Pancreas (tissue), 10 donors: ENCODE measurements around the gene ZNF544. TPM values are rescaled to one million over a fixed set of nuclear protein-coding genes. Genes with fewer than 3 reads are reported as not detected.
"Not testable (repeated sequence)": the region's sequence is repeated elsewhere in the genome, so short reads cannot be mapped to it uniquely, and the experiment has no call there.

Experiments
- ATAC-seq, 4 donors: fragments of 200-7000 bp; cut with Tn5 transposase; one replicate each; pipeline versions ENCODE4 v1.8.0 to v1.9.1; 2020; ENCODE audit warnings: mild to moderate bottlenecking in 4 of 4, moderate library complexity in 4 of 4
- DNase-seq, 6 donors: peaks; one replicate each; pipeline ENCODE4 v3.0.0-alpha.2; 2020
- FAIRE-seq: peaks from 2 replicates; lab custom pipeline; 2012; peaks lifted over from hg19 to GRCh38; lab: Jason Lieb, UNC
- H3K27ac ChIP-seq, 4 donors: fragments of 200-600 bp; sonication (generic); 1 replicate in 3 of 4; 2 replicates in 1 of 4; pipeline versions ENCODE4 v1.5.0 to v1.8.0; 2020
- H3K27me3 ChIP-seq, 4 donors: fragments of 200-600 bp; one replicate each; pipeline ENCODE4 v1.8.0; 2021
- H3K36me3 ChIP-seq, 3 donors: fragments of 200-600 bp; sonication (generic) in 1 of 3; one replicate each; pipeline versions ENCODE4 v1.5.0 to v1.8.0; 2020 to 2021
- H3K4me1 ChIP-seq, 3 donors: fragments of 200-600 bp; one replicate each; pipeline ENCODE4 v1.8.0; 2021
- H3K4me3 ChIP-seq, 4 donors: fragments of 200-600 bp; sonication (generic) in 2 of 4; one replicate each; pipeline versions ENCODE4 v1.5.0 to v1.8.0; 2020 to 2021
- H3K9me3 ChIP-seq, 4 donors: fragments of 200-600 bp; one replicate each; pipeline ENCODE4 v1.8.0; 2021
- WGBS, 2 donors: extraction: QIAGEN DNeasy Blood & Tissue Kit; methylation state at CpG; one replicate each; pipeline ENCODE4 v1.1.7; 2013; 5-methylcytosine and 5-hydroxymethylcytosine counted together
- intact Hi-C, 3 donors: fragments of 100-400 bp; cut with DNase I; formaldehyde crosslinking; loops; one replicate each; pipeline versions ENCODE4 v1.11.1 to v1.14.2; 2022
- polyA plus RNA-seq, 2 donors: library from polyadenylated mRNA; stranded (reverse); fragments of 200-250 nt; gene quantifications; one replicate each; pipeline ENCODE4 v1.2.3, GENCODE V29; 2013
- total RNA-seq, 6 donors: library from RNA; stranded (reverse); fragmentation: NEBNext Ultra II Directional in 4 of 6; extraction: Animal tissue kit (Norgen Biotek cat#: 25700) in 4 of 6; gene quantifications; one replicate each; pipeline versions ENCODE4 v1.2.1 to v1.2.4, GENCODE V29; 2021 to 2023
- TF ChIP-seq, protein P1 (sequence below), 4 donors: fragments of 200-600 bp; sonication (generic) in 3 of 4; IDR thresholded peaks; one replicate each; pipeline versions ENCODE4 v1.5.0 to v1.8.0; 2021; ENCODE audit warnings: antibody characterized with exemption in 4 of 4
- donor health status: healthy with polysubstance abuse.
- donor health status: DM: no; HTN: no; CAD: no; lungs with moderate emphysema.
- donor health status: DM: no; HTN: no; CAD: no.
- donor health status: control.
- donor health status: control.
- donor health status: Bipolar disorder and iron deficiency.
- donor health status: DM: yes; HTN: yes; CAD: no.
- donor health status: DM: no; HTN: no; CAD: no.
- donor health status: DM: no; HTN: no; CAD: no.
- donor health status: DM: yes; HTN: yes; CAD: no.

Gene ZNF544
- total and polyA plus RNA-seq, 8 donors = 6.5 to 15.8 (median 9.7) TPM

DNA sequence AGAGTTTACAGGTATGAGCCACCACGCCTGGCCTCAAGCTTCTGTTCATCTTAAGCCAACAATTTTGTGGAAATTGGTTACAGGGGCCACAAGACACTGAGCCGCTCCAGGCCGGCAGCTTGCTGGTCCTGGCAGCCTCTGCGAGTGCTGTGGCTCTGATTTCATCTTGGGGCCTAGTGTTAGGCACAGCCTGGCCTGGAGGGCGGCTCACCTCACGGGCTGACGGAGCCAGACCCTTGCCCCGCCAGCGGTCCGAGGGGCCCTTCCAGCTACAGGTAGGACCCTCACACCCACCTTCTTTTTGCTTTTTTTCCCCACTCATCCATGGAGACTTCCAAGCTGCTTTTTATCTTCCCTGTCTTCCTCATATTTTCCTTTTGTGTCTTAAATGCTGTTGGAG lies 8.6 kb downstream of the ZNF544 start:
- peaks cover 0 to 5% (median 0%) of the 10 kb centered on the region in 4 donors for H3K9me3 ChIP-seq
- intact Hi-C loops = no loop called here
- no peak overlapping the region for H3K27ac ChIP-seq
- DNase-seq (no peak), ATAC-seq (no peak), FAIRE-seq (no peak)
- no peaks in the 10 kb centered on the region for H3K4me1 ChIP-seq
- H3K36me3 ChIP-seq = peaks cover 6 to 38% (median 26%) of the 10 kb centered on the region in 3 donors
- 99 to 100% methylated on average over 10 of the region's 10 CpGs for WGBS, 2 donors
- TF ChIP-seq, protein P1, sequence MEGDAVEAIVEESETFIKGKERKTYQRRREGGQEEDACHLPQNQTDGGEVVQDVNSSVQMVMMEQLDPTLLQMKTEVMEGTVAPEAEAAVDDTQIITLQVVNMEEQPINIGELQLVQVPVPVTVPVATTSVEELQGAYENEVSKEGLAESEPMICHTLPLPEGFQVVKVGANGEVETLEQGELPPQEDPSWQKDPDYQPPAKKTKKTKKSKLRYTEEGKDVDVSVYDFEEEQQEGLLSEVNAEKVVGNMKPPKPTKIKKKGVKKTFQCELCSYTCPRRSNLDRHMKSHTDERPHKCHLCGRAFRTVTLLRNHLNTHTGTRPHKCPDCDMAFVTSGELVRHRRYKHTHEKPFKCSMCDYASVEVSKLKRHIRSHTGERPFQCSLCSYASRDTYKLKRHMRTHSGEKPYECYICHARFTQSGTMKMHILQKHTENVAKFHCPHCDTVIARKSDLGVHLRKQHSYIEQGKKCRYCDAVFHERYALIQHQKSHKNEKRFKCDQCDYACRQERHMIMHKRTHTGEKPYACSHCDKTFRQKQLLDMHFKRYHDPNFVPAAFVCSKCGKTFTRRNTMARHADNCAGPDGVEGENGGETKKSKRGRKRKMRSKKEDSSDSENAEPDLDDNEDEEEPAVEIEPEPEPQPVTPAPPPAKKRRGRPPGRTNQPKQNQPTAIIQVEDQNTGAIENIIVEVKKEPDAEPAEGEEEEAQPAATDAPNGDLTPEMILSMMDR (IDR thresholded peaks at IDR 0.05) = no peak
- H3K4me3 ChIP-seq = no peak overlapping the region
- no peaks in the 10 kb centered on the region for H3K27me3 ChIP-seq

DNA sequence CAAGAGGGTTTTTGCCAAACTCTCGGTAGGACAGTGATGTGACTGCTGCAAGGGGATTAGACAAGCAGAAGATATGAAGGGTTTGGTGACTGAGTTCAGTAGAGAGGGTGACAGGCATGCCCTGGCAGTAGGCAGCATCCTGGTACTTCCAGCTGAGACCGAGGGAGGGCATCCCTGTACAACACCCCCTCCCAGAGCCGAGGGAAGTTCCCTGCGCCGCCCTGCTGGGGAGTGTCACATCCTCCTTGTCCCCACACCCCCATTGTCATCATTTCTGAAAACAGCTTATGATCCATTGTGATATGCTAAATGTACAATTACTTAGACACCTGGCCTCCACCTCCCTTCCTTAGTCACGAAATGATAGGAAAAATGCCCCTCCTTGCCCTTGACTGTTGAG lies 14.6 kb downstream of the ZNF544 start:
- H3K36me3 ChIP-seq = peaks cover 22 to 54% (median 51%) of the 10 kb centered on the region in 3 donors
- no peaks in the 10 kb centered on the region for H3K27me3 ChIP-seq
- 97% methylated on average over 6 of the region's 6 CpGs for WGBS, 2 donors
- DNase-seq = no peak
- no peak for ATAC-seq
- no peak for FAIRE-seq
- H3K27ac ChIP-seq = no peak overlapping the region
- intact Hi-C loops = no loop called here
- peaks cover 0 to 7% (median 0%) of the 10 kb centered on the region in 4 donors for H3K9me3 ChIP-seq
- TF ChIP-seq, protein P1 (IDR thresholded peaks at IDR 0.05) = no peak
- H3K4me3 ChIP-seq = no peak overlapping the region
- H3K4me1 ChIP-seq = no peaks in the 10 kb centered on the region

DNA sequence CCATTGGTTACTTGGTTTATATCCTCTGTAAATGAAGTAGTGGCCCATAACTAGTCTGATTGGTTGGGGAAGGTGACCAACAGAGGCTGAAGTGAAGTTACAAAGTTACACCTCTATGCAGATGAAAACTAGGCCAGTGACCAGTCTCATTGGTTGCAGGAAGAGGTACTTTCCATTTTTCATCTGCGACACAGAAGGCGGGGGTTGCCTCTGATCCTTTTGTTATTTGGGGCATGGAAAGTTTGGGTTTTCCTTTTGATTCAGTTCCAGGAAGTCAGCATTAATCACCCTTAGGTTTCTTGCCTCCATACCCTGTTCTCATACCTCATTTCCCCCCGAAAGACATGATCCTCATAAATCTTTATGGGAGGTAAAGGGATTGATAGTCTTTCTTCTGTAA lies 20.2 kb downstream of the ZNF544 start:
- H3K27ac ChIP-seq = no peak overlapping the region
- H3K9me3 ChIP-seq = peaks cover 0 to 15% (median 3%) of the 10 kb centered on the region in 4 donors
- TF ChIP-seq, protein P1 (IDR thresholded peaks at IDR 0.05) = no peak
- H3K4me3 ChIP-seq = no peak overlapping the region
- no peak for DNase-seq
- no peak for FAIRE-seq
- H3K4me1 ChIP-seq = no peaks in the 10 kb centered on the region
- H3K36me3 ChIP-seq = peaks cover 19 to 94% (median 45%) of the 10 kb centered on the region in 3 donors
- H3K27me3 ChIP-seq = no peaks in the 10 kb centered on the region
- ATAC-seq = no peak
- intact Hi-C loops = no loop called here
- 95 to 98% methylated on average over 3 of the region's 3 CpGs for WGBS, 2 donors

DNA sequence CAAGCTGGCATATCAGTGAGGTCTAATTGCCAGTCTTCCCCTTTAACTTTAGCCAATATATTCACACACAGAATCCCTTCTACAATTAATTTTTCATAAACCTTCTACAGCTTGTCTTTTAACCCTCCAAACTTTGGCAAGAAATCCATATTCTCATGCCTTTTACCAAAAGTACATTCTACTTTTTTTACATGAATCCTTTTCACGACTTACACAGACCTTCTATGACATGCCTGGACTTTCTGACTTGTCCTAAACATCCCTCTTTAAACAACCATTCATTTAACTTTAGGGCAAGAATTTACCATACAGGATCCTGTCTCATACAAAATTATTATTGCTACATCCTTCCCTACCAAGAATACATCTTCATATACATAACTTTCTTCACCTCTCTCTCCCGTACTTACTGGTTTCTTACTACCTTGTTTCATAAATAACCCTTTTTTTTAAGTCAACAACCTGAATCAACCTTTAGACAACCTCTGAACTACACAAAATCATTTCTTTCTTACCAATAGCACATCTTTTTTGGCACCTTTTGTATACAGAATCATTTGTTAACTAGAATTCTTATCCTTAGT lies 23.5 kb downstream of the ZNF544 start:
- H3K27me3 ChIP-seq = no peaks in the 10 kb centered on the region
- H3K36me3 ChIP-seq = peaks cover 0 to 89% (median 13%) of the 10 kb centered on the region in 3 donors
- 97 to 98% methylated on average over 2 of the region's 2 CpGs for whole genome bisulfite sequencing, 2 donors
- TF ChIP-seq, protein P1 (IDR thresholded peaks at IDR 0.05) = no peak
- DNase-seq (no peak), ATAC-seq (no peak), FAIRE-seq (no peak)
- H3K4me1 ChIP-seq = no peaks in the 10 kb centered on the region
- peaks cover 0 to 13% (median 5%) of the 10 kb centered on the region in 4 donors for H3K9me3 ChIP-seq
- intact Hi-C loops = no loop called here
- no peak overlapping the region for H3K4me3 ChIP-seq
- H3K27ac ChIP-seq = no peak overlapping the region

DNA sequence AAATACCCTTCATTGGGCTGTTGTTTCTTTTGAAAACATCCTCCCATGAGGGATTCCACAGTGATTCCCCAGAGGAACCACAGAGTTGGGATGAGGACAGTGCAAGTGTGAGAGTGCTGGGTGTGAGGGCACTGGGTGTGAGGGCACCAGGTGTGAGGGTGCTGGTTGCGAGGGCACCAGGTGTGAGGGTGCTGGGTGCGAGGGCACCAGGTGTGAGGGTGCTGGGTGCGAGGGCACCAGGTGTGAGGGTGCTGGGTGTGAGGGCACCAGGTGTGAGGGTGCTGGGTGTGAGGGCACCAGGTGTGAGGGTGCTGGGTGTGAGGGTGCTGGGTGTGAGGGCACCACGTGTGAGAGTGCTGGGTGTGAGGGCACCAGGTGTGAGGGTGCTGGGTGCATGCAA lies 29.5 kb downstream of the ZNF544 start:
- H3K27me3 ChIP-seq, H3K4me3 ChIP-seq, ATAC-seq, FAIRE-seq, H3K27ac ChIP-seq, H3K4me1 ChIP-seq, intact Hi-C loops, DNase-seq: not testable (repeated sequence)
- 95% methylated on average over 4 of the region's 4 CpGs for WGBS, 2 donors
- peaks cover 0 to 50% (median 7%) of the 10 kb centered on the region in 3 donors for H3K36me3 ChIP-seq
- peaks cover 0 to 48% (median 16%) of the 10 kb centered on the region in 4 donors for H3K9me3 ChIP-seq
